ENCODE results near the gene F13B.

Gene F13B, protein sequence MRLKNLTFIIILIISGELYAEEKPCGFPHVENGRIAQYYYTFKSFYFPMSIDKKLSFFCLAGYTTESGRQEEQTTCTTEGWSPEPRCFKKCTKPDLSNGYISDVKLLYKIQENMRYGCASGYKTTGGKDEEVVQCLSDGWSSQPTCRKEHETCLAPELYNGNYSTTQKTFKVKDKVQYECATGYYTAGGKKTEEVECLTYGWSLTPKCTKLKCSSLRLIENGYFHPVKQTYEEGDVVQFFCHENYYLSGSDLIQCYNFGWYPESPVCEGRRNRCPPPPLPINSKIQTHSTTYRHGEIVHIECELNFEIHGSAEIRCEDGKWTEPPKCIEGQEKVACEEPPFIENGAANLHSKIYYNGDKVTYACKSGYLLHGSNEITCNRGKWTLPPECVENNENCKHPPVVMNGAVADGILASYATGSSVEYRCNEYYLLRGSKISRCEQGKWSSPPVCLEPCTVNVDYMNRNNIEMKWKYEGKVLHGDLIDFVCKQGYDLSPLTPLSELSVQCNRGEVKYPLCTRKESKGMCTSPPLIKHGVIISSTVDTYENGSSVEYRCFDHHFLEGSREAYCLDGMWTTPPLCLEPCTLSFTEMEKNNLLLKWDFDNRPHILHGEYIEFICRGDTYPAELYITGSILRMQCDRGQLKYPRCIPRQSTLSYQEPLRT

DNA sequence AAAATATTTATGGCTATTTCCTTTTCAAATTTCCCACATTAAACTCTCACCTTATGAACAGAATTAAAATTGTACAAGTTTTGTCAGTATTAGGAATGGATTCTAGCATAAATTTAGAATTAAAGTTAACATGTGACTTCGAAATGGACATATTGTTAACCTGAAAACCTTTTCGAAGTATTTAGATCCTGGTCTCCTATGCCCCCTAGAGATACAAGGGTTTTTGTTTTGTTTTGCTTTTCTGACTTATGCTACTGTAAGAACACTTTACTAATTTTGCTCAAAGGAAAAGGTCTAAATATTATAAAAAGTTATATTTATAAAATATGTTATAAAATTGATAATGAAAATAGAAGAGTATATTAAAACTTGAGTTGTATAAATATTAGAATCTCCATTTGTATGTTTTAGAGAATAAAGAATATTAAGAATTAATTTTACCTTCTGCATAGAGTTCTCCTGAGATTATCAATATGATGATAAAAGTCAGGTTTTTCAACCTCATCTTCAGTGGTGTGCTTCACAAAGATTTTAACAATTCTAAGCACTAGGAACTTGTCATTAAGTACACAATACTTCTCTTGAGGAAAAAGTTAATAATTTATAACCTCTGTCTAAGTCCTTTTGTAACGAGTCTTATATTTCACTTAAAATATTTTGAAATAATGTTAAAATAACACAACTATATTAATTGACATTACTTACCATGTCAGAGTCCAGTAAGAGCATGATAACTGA is at the start of gene F13B:
TSS of gene F13B (minus strand) at position 542 of the 738 bp plus-strand sequence. CDS start at position 505, 37 bp downstream.
- no peak within 1 kb of the TSS for H3K4me3 ChIP-seq (ENCODE audit: low read depth in 1 of 2, low read length in 1 of 2)
- H3K9me3 ChIP-seq, result no peaks in the 10 kb centered on the region
- no peaks in the 10 kb centered on the region for H3K27me3 ChIP-seq
- no peak within 1 kb of the TSS for H3K27ac ChIP-seq
- TF ChIP-seq, protein P1, sequence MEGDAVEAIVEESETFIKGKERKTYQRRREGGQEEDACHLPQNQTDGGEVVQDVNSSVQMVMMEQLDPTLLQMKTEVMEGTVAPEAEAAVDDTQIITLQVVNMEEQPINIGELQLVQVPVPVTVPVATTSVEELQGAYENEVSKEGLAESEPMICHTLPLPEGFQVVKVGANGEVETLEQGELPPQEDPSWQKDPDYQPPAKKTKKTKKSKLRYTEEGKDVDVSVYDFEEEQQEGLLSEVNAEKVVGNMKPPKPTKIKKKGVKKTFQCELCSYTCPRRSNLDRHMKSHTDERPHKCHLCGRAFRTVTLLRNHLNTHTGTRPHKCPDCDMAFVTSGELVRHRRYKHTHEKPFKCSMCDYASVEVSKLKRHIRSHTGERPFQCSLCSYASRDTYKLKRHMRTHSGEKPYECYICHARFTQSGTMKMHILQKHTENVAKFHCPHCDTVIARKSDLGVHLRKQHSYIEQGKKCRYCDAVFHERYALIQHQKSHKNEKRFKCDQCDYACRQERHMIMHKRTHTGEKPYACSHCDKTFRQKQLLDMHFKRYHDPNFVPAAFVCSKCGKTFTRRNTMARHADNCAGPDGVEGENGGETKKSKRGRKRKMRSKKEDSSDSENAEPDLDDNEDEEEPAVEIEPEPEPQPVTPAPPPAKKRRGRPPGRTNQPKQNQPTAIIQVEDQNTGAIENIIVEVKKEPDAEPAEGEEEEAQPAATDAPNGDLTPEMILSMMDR (IDR thresholded peaks at IDR 0.05), result no peak
- no peaks in the 10 kb centered on the region for H3K36me3 ChIP-seq
- no peaks in the 10 kb centered on the region for H3K4me1 ChIP-seq (ENCODE audit: control insufficient read depth in 1 of 2, insufficient read depth in 1 of 2, low read depth in 1 of 2, low read length in 1 of 2)

DNA sequence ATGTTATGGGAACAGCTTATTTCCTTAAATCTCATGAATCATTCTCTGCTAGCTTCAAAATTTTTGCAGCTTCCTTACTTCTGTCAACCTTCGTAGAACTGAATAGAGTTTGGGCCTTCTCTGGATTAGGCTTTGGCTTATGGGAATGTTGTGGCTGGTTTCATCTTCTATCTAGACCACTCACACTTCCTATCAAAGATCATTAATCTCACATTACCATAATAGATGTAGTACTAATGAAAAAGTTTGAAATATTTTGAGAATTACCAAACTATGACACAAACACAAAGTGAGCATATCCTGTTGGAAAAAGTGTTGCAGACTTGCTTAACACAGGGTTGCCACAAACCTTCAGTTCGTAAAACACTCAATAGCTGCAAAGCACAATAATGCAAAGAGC is 49.1 kb upstream of the F13B start:
- TF ChIP-seq, protein P1 (IDR thresholded peaks at IDR 0.05), result no peak
- Histone ChIP-seq H3K27ac (no peak overlapping the region), H3K4me3 (ENCODE audit: low read depth in 1 of 2, low read length in 1 of 2) (no peak overlapping the region), H3K9me3 (no peaks in the 10 kb centered on the region), H3K27me3 (no peaks in the 10 kb centered on the region), H3K4me1 (ENCODE audit: control insufficient read depth in 1 of 2, insufficient read depth in 1 of 2, low read depth in 1 of 2, low read length in 1 of 2) (no peaks in the 10 kb centered on the region), H3K36me3 (peaks cover 53% of the 10 kb centered on the region)

DNA sequence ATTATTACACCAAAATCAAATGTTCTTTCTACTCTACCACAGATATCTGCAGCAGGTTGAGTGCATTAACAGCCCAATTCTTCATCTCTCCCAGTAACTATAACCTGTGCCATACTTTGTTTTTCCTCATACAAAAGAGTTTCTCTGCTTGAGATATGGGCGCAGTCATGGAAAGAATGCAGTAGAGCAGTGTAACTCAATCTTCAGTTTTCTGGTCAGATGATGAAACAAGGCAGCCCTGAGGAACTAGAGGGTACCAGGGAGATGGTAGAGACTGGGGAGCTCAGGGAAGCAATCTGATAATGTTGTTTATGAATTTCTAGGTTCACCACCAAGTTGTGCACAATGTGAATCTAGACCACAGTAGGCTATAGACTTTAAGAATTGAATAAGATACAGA is 39.8 kb upstream of the F13B start:
- TF ChIP-seq, protein P1 (IDR thresholded peaks at IDR 0.05), result no peak
- no peaks in the 10 kb centered on the region for H3K4me1 ChIP-seq (ENCODE audit: control insufficient read depth in 1 of 2, insufficient read depth in 1 of 2, low read depth in 1 of 2, low read length in 1 of 2)
- no peak overlapping the region for H3K27ac ChIP-seq
- no peaks in the 10 kb centered on the region for H3K9me3 ChIP-seq
- H3K36me3 ChIP-seq, result peaks cover 26% of the 10 kb centered on the region
- no peaks in the 10 kb centered on the region for H3K27me3 ChIP-seq
- H3K4me3 ChIP-seq (ENCODE audit: low read depth in 1 of 2, low read length in 1 of 2), result no peak overlapping the region

DNA sequence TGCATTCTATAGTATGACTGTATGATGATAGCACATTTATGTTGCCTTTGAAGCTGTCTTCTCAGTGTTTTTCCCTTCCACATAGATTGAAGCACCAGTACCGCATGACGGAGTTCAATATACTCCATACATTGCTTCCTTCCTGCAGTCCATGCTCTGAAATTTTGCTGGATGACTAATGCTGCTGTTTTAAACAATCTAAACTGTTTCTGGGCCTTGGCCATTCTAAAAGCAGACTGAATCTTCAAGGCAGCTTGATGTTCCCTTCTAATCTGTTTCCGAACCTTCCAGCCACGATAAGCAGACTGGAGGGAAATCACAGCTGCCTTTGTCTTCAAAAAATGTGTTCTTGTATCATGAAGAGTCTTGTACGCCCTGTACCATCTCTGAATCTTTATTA is 36.2 kb upstream of the F13B start:
- Histone ChIP-seq H3K4me3 (ENCODE audit: low read depth in 1 of 2, low read length in 1 of 2) (no peak overlapping the region), H3K27me3 (no peaks in the 10 kb centered on the region), H3K27ac (no peak overlapping the region), H3K9me3 (no peaks in the 10 kb centered on the region), H3K36me3 (peaks cover 26% of the 10 kb centered on the region), H3K4me1 (ENCODE audit: control insufficient read depth in 1 of 2, insufficient read depth in 1 of 2, low read depth in 1 of 2, low read length in 1 of 2) (no peaks in the 10 kb centered on the region)
- TF ChIP-seq, protein P1 (IDR thresholded peaks at IDR 0.05), result no peak

DNA sequence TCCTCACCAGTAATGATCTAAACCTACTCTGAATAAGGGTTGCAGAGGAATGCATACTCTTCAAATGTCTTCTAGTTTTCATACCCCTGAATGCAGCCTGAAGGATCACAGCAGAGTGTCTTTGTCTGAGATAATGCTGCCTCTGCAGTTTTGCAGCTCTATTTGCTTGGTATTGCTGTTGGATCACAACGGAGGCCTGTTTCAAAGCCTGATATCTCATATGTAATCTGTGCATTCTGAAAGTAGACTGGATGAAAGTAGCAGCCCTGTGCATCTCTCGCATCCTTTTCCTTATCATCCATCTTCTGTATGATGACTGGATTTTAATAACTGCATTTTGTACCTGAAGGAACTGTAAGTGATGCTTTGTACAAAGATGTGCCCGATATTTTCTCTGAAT is 34.9 kb upstream of the F13B start:
- Histone ChIP-seq H3K9me3 (no peaks in the 10 kb centered on the region), H3K27me3 (no peaks in the 10 kb centered on the region), H3K36me3 (peaks cover 30% of the 10 kb centered on the region), H3K27ac (no peak overlapping the region), H3K4me3 (ENCODE audit: low read depth in 1 of 2, low read length in 1 of 2) (no peak overlapping the region), H3K4me1 (ENCODE audit: control insufficient read depth in 1 of 2, insufficient read depth in 1 of 2, low read depth in 1 of 2, low read length in 1 of 2) (no peaks in the 10 kb centered on the region)
- TF ChIP-seq, protein P1 (IDR thresholded peaks at IDR 0.05), result no peak
